Measurements from ENCODE around the gene KCP.

Gene KCP

DNA sequence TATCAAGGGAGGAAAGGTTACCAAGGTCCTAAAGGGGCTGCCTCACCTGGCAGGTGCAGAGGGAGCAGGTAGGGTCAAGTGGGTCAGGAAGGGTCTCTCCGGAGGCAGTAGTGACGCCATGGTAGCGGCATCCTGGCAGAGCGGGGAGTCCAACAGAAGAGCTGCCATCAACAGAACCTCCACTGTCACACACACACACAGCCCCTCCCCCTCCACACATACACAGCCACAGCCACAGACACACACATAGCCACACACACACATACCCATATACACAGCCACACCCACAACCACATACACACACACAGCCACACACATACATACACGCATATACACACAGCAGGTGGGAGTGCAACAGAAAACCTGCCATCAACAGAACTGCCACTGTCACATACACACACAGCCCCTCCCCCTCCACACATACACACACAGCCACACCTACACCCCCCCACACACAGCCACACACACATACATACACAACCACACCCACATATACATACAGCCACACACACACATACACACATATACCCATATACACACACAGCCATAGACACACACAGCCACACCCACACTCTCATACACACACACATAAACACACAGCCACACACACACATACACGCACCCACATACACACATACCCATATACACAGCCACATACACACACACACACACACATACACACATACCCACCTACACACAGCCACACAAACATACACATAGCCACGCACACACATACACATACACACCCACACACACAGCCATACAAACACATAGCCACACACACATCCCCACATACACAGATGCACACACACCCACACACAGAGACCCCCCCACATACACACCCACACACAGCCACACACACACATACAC lies 23.1 kb downstream of the KCP start:
- no peak for DNase-seq (ENCODE audit: low read depth)

DNA sequence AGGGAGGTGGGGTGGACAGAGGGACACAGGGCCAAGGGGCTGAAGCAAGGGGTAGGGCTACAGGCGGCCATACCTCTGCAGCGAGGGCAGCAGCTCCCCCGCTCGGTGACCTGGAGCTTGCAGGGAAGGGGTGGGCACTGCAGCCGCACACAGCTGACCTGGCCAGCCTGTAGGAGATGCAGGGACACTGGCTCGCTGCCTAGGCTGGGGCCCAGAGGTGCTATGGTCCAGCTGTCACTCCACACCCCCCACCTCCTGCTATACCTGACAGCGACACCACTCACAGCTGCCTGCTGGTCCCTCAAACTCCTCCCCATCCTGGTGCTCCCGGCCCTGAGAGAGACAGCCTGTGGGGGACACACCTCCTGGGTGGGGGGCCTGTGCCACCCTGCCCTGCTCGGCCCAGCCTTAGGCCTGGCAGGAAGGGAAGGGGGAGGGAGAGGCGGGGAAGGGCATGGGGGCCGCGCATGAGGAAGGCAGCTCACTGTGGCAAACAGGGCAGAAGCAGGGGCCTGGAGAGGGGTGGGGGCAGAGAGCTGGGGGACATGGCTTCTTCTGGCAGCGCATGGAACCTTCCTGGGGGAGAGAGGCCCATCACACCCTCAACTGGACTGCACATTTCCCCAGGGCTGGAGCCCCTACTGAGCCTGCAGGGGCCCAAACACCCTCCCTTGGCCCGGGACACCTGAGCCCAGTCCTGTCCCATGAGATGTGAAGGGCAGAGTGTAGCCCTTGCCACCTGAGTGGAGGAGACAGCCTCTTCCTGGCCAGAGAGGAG lies 23.9 kb downstream of the KCP start:
- no peak for DNase-seq (ENCODE audit: low read depth)

DNA sequence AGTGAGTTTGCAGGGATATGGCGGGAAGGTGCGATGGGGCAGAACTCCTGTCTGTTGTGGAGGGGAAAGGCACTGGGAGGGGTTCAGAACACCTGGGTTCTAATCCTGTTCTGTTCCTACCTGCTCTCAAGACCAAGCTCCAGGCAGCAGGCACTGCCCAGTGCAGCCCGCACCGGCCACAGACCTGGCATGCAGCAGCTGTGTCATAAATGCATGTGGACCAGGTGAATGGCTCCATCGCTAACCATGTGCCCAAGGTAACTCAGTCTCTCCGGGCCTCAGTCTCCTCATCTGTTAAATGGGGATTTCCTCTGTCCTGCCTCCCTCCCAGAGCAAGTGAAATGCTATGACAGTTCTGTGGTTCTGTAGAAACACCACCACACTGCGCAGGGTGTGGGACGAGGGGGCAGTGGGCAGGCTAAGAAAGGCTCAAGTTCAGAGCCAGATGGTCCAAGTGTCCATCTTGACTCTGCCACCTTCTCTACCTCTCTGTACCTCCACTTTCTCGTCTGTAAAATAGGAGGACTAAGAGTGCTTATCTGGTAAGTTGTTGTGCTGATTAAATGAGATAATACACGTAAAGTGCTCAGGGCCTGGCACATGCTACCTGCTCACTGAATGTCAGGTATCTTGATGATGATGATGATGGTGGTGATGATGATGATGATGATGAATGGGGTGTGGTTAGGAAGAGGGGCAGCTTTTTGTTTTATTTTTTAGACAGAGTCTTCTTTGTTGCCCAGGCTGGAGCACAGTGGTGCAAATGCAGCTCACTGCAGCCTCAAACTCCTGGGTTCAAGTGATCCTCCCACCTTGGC lies 24.9 kb downstream of the KCP start:
- DNase-seq (ENCODE audit: low read depth): no peak

DNA sequence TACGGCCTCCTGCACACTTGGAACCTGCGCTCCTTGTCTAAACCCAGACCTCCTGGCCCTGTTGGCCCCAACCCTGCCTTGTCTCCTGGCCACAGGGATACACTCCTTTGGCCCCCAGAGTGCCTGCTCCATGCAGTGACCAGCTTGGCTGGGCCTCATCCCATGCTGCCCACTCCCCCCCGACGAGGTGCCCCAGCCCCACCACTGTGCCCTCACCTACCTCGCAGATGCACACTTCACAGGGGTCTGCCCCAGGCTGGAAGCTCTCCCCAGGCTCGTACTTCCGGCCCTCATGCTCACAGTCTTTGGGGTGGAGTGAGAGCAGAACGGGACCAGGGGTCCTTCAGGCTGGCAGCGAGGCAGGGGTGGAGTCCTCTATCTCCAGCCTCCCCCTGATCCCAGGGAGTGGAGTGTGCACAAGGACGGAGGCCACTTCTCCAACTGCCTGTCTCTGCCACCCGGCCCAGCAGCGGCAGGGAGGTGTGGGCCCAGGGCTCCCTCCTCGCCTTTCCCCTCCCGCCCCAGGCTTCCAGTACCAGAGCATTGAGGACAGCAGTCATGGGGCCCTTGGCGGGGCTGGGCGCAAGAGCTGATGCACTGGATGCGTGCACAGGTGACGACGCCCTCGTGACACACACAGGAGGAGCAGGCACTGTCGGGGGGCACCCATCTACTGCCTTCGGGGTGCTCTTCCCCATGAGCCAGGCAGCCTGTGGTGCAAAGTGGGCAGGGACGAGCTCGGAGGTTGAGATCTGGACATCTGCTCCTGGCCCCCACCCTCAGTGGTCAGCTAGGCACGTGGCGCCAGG lies 25.7 kb downstream of the KCP start:
- no peak for DNase-seq (ENCODE audit: low read depth)

GRCh38 chr7:128883622-128884448 lies 26.7 kb downstream of the KCP start:
- DNase-seq (ENCODE audit: low read depth): peak; percentile 59

- DNase-seq (ENCODE audit: low read depth): no peak
These were observed 28.4 kb downstream of the KCP start for GRCh38 chr7:128882134-128882533.

DNA sequence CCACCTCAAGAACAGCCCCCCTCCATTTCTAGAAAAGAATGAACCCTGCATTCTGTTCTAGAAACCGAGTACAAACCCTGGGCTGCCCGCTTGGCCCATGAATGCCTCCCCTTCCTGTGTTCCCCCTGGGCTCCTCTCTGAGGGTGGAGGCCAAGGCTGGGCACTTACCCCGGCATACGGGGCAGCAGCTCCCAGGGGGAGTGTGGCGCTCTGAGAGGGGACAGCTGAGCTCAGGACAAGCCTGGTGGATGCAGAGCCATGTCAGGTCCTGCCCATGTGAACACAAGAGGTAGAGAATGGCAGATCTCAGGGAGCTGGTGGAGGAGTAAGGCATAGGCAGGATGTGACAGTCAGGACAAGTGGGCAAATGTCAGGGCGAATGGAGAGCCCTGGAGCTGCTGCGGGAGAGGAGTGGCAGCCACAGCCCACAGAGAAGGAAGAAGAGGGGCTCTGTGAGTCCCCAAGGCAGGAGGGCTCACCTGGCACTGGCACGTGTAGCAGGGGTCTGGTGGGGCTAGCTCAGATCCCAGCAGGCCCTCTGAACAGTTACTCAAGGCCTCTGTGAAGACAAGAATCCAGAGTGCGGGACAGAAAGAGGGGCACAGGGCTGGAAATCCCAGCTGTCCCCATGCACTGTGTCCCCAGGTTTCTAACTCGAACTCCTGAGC lies 28.9 kb downstream of the KCP start:
- no peak for DNase-seq (ENCODE audit: low read depth)

DNA sequence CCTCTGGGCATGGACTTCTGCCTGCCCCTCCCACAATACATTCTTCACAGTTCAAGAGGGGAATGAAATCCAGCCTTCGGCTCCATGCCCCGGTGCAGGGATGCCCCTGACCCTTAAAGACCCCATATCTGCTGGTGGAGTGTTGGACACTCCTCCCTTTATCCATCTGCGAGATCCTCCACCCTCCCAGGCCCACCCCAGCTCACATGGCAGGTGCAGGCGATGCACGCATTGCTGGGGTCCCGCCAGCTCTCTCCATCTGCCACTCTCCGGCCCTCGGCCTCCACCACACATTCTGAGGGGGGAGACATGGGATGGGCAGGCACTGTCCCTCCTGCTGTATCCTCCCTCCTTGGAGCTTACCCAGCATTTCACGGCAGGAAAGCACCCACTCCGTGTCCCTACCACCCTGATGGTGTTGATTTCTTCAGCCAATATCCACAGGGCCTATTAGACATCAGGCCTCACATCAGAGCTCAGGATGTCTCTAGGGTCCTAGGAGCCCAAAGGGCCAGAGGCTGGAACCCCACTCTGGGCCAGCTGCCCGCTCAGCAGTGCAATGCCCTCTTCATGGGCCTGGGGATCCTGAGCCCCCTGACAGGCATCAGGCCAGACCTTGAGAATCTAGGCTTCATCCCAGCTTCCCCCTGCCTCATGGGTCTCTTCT lies 29.6 kb downstream of the KCP start:
- DNase-seq (ENCODE audit: low read depth): no peak

DNA sequence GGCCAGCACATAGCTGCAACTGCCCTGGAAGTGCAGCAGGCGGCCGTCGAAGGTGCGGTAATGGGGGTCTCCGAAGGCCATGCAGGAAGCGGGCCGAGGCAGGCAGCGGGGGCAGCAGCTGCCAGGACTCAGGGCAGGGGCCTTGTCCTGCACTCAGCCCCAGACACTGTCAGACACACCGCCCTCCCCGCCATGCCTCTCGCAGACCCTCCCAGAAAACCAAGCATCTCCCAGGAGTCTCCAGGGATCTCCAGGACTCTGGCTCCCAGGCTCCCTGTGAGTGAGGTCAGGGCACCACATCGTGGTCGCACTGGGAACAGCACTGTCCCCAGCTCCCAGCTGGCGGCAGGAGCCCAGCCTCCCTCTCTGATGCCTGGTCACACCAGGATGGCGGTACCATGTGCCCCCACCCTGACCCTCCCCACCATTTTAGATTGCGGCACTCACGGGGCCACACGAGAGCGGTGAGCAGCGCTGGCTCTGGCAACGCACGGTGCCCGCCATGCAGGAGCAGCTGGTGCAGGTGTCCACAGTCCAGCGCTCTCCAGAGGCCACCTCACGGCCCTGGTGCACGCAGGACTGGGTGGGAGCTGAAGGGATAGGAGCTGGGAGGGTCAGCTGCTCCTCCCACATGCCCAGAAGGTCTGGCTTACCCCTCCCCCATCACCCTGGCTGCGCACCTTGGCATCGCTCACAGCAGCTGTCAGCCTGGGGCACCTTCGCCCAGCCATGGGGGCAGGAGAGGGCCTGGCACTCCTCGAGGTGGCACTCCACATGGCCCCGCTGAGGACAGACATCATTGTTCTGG lies 30.4 kb downstream of the KCP start:
- DNase-seq (ENCODE audit: low read depth): no peak

DNA sequence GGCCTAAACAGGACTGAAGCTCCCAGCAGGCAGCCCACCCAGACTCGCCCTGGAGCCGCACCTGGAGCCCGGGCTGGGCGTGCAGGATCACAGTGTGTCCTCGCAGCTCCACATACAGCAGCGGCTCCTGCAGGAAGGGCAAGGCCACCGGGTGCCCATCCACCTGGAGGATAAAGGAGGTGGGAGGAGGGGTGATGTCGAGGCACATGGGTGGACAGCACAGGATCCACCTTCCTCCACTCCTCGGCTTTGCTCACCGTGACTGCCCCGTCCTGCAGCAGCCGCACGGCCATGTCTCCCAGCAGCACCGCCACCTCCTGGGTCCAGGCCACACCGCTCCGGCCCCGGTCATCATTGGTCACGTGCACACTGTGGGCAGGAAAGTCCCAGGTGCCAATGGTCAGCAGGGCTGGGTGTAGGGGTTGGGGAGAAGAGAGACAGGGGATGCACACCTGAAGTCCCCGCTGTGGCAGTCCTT lies 31.0 kb downstream of the KCP start:
- DNase-seq (ENCODE audit: low read depth): no peak

GRCh38 chr7:128878226-128879105 lies 32.0 kb downstream of the KCP start:
- no peak for DNase-seq (ENCODE audit: low read depth)

DNA sequence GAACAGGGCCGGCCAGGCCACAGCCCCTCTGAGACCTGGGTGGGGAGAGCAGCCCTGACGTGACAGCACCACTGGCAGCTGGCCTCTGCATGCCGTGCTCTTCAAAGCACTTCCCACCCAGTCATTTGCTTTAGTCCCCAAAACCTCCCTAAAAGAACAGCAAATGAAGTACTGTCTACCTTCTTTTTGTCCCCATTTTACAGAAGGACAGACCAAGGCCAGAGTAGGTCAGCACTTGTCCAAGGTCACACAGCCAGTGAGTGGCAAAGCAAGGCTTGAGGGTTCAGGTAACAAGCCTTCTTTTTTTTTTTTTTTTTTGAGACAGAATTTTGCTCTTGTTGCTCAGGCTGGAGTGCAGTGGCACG lies 32.8 kb downstream of the KCP start:
- no peak for DNase-seq (ENCODE audit: low read depth)

GRCh38 chr7:128876978-128877755 lies 33.3 kb downstream of the KCP start:
- DNase-seq (ENCODE audit: low read depth): no peak

- no peak for DNase-seq (ENCODE audit: low read depth)
These were observed 33.9 kb downstream of the KCP start for GRCh38 chr7:128876586-128876977.

DNA sequence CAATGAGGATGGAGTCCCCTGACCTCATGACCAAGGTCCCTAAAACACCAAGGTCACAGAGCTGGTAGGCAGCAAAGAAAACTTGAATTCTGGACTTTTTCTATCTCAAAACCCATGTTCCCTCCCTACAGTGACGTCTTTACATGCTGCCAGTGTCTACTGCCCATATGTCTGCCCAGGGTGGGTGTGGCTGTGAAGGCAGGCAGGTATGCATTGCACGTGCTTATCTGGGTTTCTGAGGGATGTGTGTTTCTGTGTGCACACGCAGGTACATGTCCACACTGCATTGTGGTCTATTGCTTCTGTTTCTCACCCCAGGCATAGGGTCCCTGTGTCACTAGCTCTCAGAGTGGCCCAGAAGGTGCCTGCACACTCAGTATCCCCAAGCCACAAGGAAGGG lies 34.4 kb downstream of the KCP start:
- DNase-seq (ENCODE audit: low read depth): no peak

DNA sequence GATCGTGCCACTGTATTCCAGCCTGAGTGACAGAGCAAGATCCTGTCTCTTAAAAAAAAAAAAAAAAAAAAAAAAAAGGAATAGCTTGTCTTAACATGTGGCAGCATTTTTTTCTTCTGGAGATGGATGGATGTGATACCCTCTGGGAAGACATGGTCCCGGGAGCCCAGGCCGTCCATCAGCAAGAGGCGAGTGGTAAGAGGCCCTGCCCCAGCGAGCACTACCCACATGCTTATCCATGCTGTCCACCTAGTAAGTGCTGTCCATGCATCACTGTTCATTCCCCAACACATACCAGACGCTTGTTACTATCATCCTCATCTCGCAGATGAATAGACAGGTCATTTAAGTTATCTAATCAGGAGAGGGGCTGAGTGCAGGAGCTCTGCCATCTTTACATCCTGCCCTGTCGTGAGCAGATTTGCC lies 35.0 kb downstream of the KCP start:
- DNase-seq (ENCODE audit: low read depth): no peak

Measured in T-helper 22 cell (primary cell).